Activated CD4-positive, alpha-beta T cell treated with anti-CD3 and anti-CD28 coated beads, Interleukin-2, Interleukin-6, amounts not matched to agents 100 ng/mL and 50 ng/mL, durations not matched to agents 16 hours and 8 hours (primary cell): Measurements from ENCODE around the gene SPIB.
"Not testable (repeated sequence)": the region's sequence is repeated elsewhere in the genome, so short reads cannot be mapped to it uniquely, and the experiment has no call there.

Experiments
- DNase-seq: peaks from one replicate; pipeline ENCODE4 v3.0.0-alpha.2; 2020

Gene SPIB

GRCh38 chr19:50420127-50420526 is 1.4 kb downstream of the SPIB start:
- no peak for DNase-seq

GRCh38 chr19:50420808-50421207 is 2.1 kb downstream of the SPIB start:
- no peak for DNase-seq

GRCh38 chr19:50422397-50423278 is 3.9 kb downstream of the SPIB start:
- no peak for DNase-seq

GRCh38 chr19:50423279-50424113 is 4.8 kb downstream of the SPIB start:
- no peak for DNase-seq

GRCh38 chr19:50425581-50425980 is 6.8 kb downstream of the SPIB start:
- no peak for DNase-seq

GRCh38 chr19:50427318-50427925 is 8.7 kb downstream of the SPIB start:
- no peak for DNase-seq

- peak; percentile 24 for DNase-seq
Observed at GRCh38 chr19:50427997-50428425, 9.3 kb downstream of the SPIB start.

GRCh38 chr19:50428772-50429463 is 10.2 kb downstream of the SPIB start:
- DNase-seq: no peak

- DNase-seq: no peak
Observed at GRCh38 chr19:50430888-50431342, 12.2 kb downstream of the SPIB start.

- DNase-seq: peak; percentile 90
Observed at GRCh38 chr19:50431343-50432220, 12.8 kb downstream of the SPIB start.

- no peak for DNase-seq
Observed at GRCh38 chr19:50432221-50433028, 13.7 kb downstream of the SPIB start, which contains the start of gene MYBPC2. Gene MYBPC2 (plus strand): TSS chr19:50432892. CDS start chr19:50432954, 62 bp downstream.

GRCh38 chr19:50433201-50434180 is 14.8 kb downstream of the SPIB start:
- DNase-seq: no peak

- DNase-seq: no peak
Observed at GRCh38 chr19:50434525-50434924, 15.8 kb downstream of the SPIB start.

- no peak for DNase-seq
Observed at GRCh38 chr19:50435221-50435620, 16.5 kb downstream of the SPIB start.

- DNase-seq: no peak
Observed at GRCh38 chr19:50435627-50436026, 16.9 kb downstream of the SPIB start.

- no peak for DNase-seq
Observed at GRCh38 chr19:50437862-50438449, 19.2 kb downstream of the SPIB start.

GRCh38 chr19:50439130-50439529 is 20.4 kb downstream of the SPIB start:
- DNase-seq: not testable (repeated sequence)

- DNase-seq: no peak
Observed at GRCh38 chr19:50444059-50444458, 25.3 kb downstream of the SPIB start.

- DNase-seq: no peak
Observed at GRCh38 chr19:50447053-50447452, 28.3 kb downstream of the SPIB start.
